Measurements from ENCODE around the gene SMO.

DNA sequence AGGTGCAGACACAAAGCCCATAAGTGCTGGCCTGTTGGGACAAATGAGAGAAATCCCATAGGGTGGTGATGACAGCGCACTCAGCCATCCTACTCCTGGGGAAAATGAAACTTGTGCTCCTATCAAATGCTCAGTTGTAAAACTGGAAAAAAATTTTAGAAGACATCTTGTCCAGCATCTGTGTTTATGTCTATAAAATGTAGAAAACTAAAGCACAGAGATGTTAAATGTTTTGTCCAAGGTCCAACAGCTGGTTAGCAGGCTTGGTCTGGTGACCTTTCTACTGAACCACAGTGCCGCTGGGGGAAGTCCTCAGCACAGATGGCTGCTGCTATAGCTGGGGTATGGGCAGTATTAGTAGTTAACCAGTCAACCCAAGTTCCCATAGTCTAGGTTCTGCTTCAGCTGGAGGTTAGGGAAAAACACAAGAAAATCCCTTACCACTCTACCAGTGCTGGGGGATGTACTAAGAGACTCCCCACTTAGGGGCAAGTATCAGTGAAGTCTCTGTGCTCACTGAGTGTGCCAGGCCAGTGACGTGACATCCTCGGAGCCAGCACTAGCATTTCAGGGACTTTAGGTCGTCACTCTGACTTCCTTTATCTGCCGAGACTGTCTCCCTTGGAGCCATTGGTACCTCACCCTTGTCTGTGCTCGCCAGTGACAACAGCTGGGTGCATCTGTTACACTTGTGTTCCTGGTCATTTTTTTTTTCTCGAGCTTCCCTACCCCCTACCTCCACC, 42.0 kb upstream of the SMO start:
- TF ChIP-seq, protein P1, sequence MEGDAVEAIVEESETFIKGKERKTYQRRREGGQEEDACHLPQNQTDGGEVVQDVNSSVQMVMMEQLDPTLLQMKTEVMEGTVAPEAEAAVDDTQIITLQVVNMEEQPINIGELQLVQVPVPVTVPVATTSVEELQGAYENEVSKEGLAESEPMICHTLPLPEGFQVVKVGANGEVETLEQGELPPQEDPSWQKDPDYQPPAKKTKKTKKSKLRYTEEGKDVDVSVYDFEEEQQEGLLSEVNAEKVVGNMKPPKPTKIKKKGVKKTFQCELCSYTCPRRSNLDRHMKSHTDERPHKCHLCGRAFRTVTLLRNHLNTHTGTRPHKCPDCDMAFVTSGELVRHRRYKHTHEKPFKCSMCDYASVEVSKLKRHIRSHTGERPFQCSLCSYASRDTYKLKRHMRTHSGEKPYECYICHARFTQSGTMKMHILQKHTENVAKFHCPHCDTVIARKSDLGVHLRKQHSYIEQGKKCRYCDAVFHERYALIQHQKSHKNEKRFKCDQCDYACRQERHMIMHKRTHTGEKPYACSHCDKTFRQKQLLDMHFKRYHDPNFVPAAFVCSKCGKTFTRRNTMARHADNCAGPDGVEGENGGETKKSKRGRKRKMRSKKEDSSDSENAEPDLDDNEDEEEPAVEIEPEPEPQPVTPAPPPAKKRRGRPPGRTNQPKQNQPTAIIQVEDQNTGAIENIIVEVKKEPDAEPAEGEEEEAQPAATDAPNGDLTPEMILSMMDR (IDR thresholded peaks at IDR 0.05; ENCODE audit: insufficient read depth, low read length, poor library complexity, severe bottlenecking) = no peak
- no peak for TF ChIP-seq EZH2phosphoT487 (conservative IDR thresholded peaks at IDR 0.05; ENCODE audit: low read length)

Measured in SU-DHL-6 (cell line).